WTC11 (cell line): ENCODE measurements around the gene ENDOV.
"Not testable (repeated sequence)": the region's sequence is repeated elsewhere in the genome, so short reads cannot be mapped to it uniquely, and the experiment has no call there.

Source experiments
- ATF6 ChIP-seq: sonication (generic); formaldehyde crosslinking; IDR thresholded peaks from 2 replicates; pipeline ENCODE4 v1.8.1; 2023; ENCODE audit warnings: mild to moderate bottlenecking, missing genetic modification reagents
- CTCF ChIP-seq: fragments of 200-600 bp; IDR thresholded peaks from 2 replicates; pipeline ENCODE4 v1.8.0; 2022; ENCODE audit warnings: antibody characterized with exemption
- E2F5 ChIP-seq: sonication (generic); formaldehyde crosslinking; IDR thresholded peaks from 2 replicates; pipeline ENCODE4 v1.8.1; 2022; ENCODE audit warnings: mild to moderate bottlenecking, moderate library complexity, missing genetic modification reagents
- TEAD4 ChIP-seq: sonication (generic); formaldehyde crosslinking; IDR thresholded peaks from 2 replicates; pipeline ENCODE4 v1.8.0; 2022; ENCODE audit warnings: mild to moderate bottlenecking, missing genetic modification reagents

- not testable (repeated sequence) for TF ChIP-seq CTCF; ATF6; TEAD4; E2F5 (CRISPR knock-in tag)
These were observed 12.9 kb upstream of the ENDOV start for GRCh38 chr17:80402102-80402501.
